C4-2B (cell line): ENCODE results near the gene NECTIN1.

Source experiments
- CTCF ChIP-seq: fragments of 450-650 bp; conservative IDR thresholded peaks from 2 replicates; pipeline ENCODE4 v1.5.1; 2017; ENCODE audit warnings: mild to moderate bottlenecking
- ZFX ChIP-seq: fragments of 450-650 bp; IDR thresholded peaks from 2 replicates; pipeline ENCODE4 v1.6.1; 2017

DNA sequence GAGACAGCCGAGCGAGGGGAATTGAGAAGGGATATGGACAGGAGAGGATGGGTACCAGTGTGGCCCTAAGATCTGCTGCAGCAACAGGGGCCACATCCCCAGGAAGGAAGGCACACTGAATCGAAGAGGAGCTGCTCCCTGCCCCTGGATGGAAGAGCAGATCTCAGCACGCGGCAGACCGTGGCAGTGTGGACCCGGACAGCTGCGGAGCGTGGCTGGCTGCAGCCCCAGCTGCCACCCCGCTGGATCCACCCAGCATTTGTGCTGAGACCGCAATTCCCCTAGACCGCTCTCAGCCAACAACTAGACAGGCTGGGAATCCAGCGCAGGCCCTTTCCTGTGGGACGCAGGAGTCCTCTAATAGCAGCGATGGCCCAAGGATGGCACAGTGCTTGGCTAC, 94.7 kb downstream of the NECTIN1 start:
- no peak for TF ChIP-seq CTCF
- no peak for TF ChIP-seq ZFX
